Activated B cell treated with CpG ODN at 0.5 μM for 24 hours (primary cell): ENCODE data around the gene SLC37A2. TPM values are rescaled to one million over a fixed set of nuclear protein-coding genes. Genes with fewer than 3 reads are reported as not detected.

Experiments used
- ATAC-seq: fragments of 200-7000 bp; cut with Tn5 transposase; one replicate; pipeline ENCODE4 v1.10.0; 2021; ENCODE audit warnings: low read depth, mild to moderate bottlenecking, moderate library complexity
- CTCF ChIA-PET: fragments of 350-600 bp; sonication (Branson Sonifier 250); formaldehyde crosslinking; loops from one replicate; lab custom pipeline; 2021; ENCODE audit warnings: antibody characterized with exemption; lab: Charles Lee
- POLR2A ChIA-PET: fragments of 350-600 bp; sonication (Branson Sonifier 250); formaldehyde crosslinking; loops from one replicate; lab custom pipeline; 2021; ENCODE audit warnings: antibody characterized with exemption; lab: Charles Lee
- DNase-seq: peaks from one replicate; pipeline ENCODE4 v3.0.0; 2022
- H3K27ac Mint-ChIP-seq: one replicate; pipeline ENCODE4 v1.8.0; 2020; ENCODE audit warnings: mixed read lengths
- H3K27me3 Mint-ChIP-seq: one replicate; pipeline ENCODE4 v1.8.0; 2021; ENCODE audit warnings: mixed read lengths
- H3K36me3 Mint-ChIP-seq: one replicate; pipeline ENCODE4 v1.8.0; 2021; ENCODE audit warnings: low read depth, mixed read lengths
- H3K4me1 Mint-ChIP-seq: one replicate; pipeline ENCODE4 v1.8.0; 2021; ENCODE audit warnings: mixed read lengths
- H3K4me3 Mint-ChIP-seq: one replicate; pipeline ENCODE4 v1.8.0; 2020; ENCODE audit warnings: mild to moderate bottlenecking, mixed read lengths
- H3K9me3 Mint-ChIP-seq: one replicate; pipeline ENCODE4 v1.8.0; 2020; ENCODE audit warnings: mixed read lengths
- intact Hi-C: fragments of 100-400 bp; cut with micrococcal nuclease; formaldehyde crosslinking; loops from one replicate; pipeline ENCODE4 v1.15.1; 2024
- total RNA-seq: library from RNA; stranded (reverse); gene quantifications from 2 replicates; pipeline ENCODE4 v1.2.3, GENCODE V29; 2022
- TF ChIP-seq, protein P1 (sequence below): fragments of 200-600 bp; IDR thresholded peaks from one replicate; pipeline ENCODE4 v1.8.0; 2022; ENCODE audit warnings: antibody characterized with exemption, mild to moderate bottlenecking

The SLC37A2 gene
- total RNA-seq, 1 donor from 2014 or later = 27.5 TPM

DNA sequence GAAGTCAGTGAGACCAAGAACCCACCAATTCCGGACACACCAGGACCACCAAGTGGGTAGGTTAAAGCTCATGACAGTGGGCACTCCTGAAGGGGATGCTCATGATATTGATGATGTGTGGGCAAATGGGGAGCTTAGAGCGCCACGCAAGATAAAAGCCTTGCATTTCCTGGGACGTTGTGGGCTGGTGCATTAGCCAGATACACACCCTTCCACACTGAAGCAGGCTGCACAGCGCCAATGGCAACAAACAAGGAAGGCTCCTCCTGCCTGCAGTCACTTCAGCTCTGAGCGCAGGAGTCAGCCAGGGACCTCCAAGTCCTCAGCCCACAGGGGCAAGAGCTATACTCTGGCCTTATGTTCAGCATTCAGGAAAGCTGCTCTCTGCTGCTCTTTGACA lies 27.7 kb downstream of the SLC37A2 start:
- POLR2A ChIA-PET = interaction anchor here (1.1 kb wide), 1 partner anchor 20 kb away, joined by 6 read pairs; no protein-coding TSS in a partner anchor
- TF ChIP-seq, protein P1, sequence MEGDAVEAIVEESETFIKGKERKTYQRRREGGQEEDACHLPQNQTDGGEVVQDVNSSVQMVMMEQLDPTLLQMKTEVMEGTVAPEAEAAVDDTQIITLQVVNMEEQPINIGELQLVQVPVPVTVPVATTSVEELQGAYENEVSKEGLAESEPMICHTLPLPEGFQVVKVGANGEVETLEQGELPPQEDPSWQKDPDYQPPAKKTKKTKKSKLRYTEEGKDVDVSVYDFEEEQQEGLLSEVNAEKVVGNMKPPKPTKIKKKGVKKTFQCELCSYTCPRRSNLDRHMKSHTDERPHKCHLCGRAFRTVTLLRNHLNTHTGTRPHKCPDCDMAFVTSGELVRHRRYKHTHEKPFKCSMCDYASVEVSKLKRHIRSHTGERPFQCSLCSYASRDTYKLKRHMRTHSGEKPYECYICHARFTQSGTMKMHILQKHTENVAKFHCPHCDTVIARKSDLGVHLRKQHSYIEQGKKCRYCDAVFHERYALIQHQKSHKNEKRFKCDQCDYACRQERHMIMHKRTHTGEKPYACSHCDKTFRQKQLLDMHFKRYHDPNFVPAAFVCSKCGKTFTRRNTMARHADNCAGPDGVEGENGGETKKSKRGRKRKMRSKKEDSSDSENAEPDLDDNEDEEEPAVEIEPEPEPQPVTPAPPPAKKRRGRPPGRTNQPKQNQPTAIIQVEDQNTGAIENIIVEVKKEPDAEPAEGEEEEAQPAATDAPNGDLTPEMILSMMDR = no peak
- no peaks in the 10 kb centered on the region for H3K27me3 Mint-ChIP-seq
- CTCF ChIA-PET = interaction anchor here (0.7 to 3.2 kb wide), 15 partner anchors 8 to 338 kb away, joined by 3 to 29 read pairs (median 4); partner anchors contain the start of genes SLC37A2 and TMEM218
- no peak overlapping the region for H3K27ac Mint-ChIP-seq
- intact Hi-C loops = loop anchor here (1.0 kb wide), 2 partner anchors 50 to 314 kb away; no protein-coding TSS in a partner anchor
- peaks cover 2% of the 10 kb centered on the region for H3K4me1 Mint-ChIP-seq
- ATAC-seq (no peak), DNase-seq (no peak)
- H3K4me3 Mint-ChIP-seq = no peak overlapping the region
- peaks cover 24% of the 10 kb centered on the region for H3K36me3 Mint-ChIP-seq
- no peaks in the 10 kb centered on the region for H3K9me3 Mint-ChIP-seq

DNA sequence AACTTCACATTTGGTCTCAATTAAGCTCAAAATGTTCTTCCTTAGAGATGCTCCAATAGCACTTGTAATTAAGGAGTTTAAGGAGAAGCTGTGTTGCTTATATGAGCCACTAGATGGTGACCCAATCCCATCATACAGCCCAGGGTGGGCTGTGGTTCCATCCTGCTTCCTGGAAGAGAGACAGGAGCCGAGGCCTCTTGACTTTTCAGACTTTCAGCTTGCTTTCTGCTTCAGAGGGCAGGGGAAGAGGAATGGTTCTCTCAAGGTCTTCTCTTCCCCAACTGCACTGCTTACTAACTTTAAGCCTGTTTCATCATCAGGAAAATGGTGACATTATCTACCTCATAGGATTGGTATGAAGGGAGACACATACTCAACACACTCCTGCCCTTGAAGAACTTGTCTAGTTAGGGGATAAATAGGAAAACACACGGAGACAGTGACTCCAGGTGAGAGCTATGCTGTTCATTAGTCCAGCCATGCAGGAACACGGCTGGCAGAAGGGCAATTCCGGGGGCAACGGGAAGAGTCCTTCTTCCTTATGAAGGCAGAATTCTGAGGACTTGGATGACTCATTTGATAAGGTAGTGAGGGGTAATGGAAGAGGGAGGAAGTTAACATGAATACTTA lies 28.3 kb downstream of the SLC37A2 start:
- Mint-ChIP-seq H3K27ac (no peak overlapping the region), H3K9me3 (no peaks in the 10 kb centered on the region), H3K4me1 (peaks cover 2% of the 10 kb centered on the region), H3K4me3 (no peak overlapping the region), H3K27me3 (no peaks in the 10 kb centered on the region), H3K36me3 (peaks cover 26% of the 10 kb centered on the region)
- TF ChIP-seq, protein P1 = no peak
- POLR2A ChIA-PET = interaction anchor here (1.1 kb wide), 1 partner anchor 19 kb away, joined by 6 read pairs; no protein-coding TSS in a partner anchor
- CTCF ChIA-PET = interaction anchor here (0.7 to 3.2 kb wide), 14 partner anchors 9 to 338 kb away, joined by 3 to 29 read pairs (median 4); partner anchors contain the start of genes SLC37A2 and TMEM218
- intact Hi-C loops = loop anchor here (1.0 kb wide), 2 partner anchors 50 to 314 kb away; no protein-coding TSS in a partner anchor
- no peak for DNase-seq
- ATAC-seq = peak; percentile 37

DNA sequence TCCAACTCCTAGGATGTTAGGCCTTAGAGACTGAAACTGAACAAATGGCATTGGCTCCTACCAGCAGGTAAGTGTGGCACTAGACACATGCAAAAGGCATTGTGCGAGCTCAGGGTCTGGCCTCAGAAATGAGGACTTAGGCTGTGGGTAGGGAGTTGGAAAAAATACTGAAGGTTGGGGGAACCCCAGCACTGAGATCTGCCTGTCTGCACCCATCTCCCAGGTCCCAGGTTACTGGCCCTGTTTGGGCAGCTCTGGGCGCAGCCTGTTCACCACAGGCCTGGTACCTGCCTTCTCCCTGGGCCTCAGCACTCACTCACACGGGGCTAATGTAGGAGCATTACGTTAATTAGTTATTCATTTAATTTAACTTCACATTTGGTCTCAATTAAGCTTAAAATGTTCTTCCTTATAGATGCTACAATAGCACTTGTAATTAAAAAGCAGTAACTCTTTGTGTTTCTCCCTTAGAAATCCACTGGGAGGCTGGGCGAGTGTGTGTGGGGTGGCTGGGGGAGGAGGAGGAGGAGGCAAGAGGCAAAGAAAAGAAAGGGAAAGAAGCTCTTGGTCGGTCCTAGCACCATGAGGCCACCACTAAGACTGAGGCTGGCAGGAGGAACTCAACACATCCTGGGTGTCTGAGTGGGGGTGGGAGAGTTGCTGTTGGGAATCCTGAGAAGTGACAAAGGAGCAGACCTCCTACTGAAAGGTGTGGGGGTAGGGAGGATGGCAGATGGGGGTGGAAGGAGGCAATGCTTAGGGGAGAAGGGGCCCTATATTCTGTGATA lies 29.0 kb downstream of the SLC37A2 start:
- ChIA-PET CTCF (interaction anchor here (1.1 to 3.2 kb wide), 7 partner anchors 20 to 128 kb away, joined by 3 to 29 read pairs (median 7); partner anchors contain the start of genes SLC37A2 and TMEM218), POLR2A (interaction anchor here (1.1 to 1.4 kb wide), 2 partner anchors 10 to 19 kb away, joined by 3 to 6 read pairs; no protein-coding TSS in a partner anchor)
- Mint-ChIP-seq H3K4me3 (no peak overlapping the region), H3K36me3 (peaks cover 30% of the 10 kb centered on the region), H3K27ac (no peak overlapping the region), H3K4me1 (peaks cover 2% of the 10 kb centered on the region), H3K27me3 (no peaks in the 10 kb centered on the region), H3K9me3 (no peaks in the 10 kb centered on the region)
- DNase-seq (no peak), ATAC-seq (no peak)
- intact Hi-C loops = loop anchor here (1.0 kb wide), 2 partner anchors 49 to 313 kb away; no protein-coding TSS in a partner anchor
- TF ChIP-seq, protein P1 = no peak

DNA sequence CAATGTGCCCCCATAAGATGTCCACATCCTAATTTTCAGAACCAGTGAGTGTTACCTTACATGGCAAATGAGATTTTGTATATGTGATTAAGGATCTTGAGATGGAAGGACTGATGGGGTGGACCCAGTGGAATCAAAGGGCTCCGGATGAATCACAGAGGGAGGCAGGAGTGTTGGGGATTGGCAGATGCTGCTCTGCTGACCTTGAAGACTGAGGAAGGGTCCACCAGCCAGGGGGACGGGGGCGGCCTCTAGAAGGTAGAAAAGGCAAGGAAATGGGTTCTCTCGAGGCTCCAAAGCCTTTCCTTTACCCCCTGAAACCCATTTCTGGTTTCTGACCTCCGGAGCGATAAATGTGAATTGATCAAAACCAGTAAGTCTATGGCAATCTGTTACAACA lies 29.6 kb downstream of the SLC37A2 start:
- no peak for DNase-seq
- CTCF ChIA-PET = no interaction called here
- TF ChIP-seq, protein P1 = no peak
- Mint-ChIP-seq H3K4me3 (no peak overlapping the region), H3K9me3 (no peaks in the 10 kb centered on the region), H3K36me3 (peaks cover 32% of the 10 kb centered on the region), H3K27me3 (no peaks in the 10 kb centered on the region), H3K27ac (no peak overlapping the region), H3K4me1 (peaks cover 2% of the 10 kb centered on the region)
- intact Hi-C loops = no loop called here
- POLR2A ChIA-PET = interaction anchor here (1.4 kb wide), 1 partner anchor 10 kb away, joined by 3 read pairs; no protein-coding TSS in a partner anchor
- ATAC-seq = no peak
